ENCODE data around the gene LAMB1.

The LAMB1 gene

DNA sequence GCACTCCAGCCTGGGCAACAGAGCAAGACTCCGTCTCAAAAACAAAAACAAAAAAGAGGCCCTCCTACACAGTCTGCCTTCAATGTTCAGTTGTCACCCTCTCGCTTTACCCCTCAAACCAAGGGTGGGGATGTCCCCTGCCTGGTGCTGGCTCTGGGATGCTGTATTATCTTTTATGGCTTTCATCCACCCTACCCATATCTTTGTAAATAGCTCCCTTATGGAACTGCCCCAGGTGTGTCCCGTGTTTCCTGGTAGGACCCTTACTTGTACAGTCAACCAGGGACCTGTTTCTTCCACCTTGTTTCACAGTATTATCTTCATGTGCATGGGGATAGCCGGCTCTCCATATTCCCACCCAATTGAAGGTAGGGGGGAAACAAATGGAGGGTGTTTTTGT lies 15.7 kb upstream of the LAMB1 start:
- TF ChIP-seq, protein P1, sequence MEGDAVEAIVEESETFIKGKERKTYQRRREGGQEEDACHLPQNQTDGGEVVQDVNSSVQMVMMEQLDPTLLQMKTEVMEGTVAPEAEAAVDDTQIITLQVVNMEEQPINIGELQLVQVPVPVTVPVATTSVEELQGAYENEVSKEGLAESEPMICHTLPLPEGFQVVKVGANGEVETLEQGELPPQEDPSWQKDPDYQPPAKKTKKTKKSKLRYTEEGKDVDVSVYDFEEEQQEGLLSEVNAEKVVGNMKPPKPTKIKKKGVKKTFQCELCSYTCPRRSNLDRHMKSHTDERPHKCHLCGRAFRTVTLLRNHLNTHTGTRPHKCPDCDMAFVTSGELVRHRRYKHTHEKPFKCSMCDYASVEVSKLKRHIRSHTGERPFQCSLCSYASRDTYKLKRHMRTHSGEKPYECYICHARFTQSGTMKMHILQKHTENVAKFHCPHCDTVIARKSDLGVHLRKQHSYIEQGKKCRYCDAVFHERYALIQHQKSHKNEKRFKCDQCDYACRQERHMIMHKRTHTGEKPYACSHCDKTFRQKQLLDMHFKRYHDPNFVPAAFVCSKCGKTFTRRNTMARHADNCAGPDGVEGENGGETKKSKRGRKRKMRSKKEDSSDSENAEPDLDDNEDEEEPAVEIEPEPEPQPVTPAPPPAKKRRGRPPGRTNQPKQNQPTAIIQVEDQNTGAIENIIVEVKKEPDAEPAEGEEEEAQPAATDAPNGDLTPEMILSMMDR (IDR thresholded peaks at IDR 0.05; ENCODE audit: low read depth, low read length) = no peak
- H3K4me3 ChIP-seq (ENCODE audit: low read depth, low read length) = no peak overlapping the region

DNA sequence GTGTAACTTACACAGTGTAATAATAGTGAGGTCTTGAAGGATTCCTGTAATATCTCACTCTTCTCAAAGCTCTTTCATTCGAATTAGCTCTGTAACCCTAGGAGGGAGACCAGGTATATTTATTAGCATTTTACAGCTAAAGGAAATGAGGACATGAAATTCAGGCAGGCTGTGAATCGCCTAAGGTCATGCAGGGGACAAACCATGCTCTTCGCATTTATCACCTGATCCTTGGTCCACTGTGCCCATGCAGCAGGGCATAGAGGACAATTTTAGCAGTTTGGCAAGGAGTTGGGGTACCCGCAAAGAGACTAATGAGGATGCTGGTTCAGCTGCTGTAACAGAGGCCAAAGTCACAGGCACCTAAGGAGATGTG lies 14.8 kb upstream of the LAMB1 start:
- no peak overlapping the region for H3K4me3 ChIP-seq (ENCODE audit: low read depth, low read length)
- TF ChIP-seq, protein P1 (IDR thresholded peaks at IDR 0.05; ENCODE audit: low read depth, low read length) = no peak

DNA sequence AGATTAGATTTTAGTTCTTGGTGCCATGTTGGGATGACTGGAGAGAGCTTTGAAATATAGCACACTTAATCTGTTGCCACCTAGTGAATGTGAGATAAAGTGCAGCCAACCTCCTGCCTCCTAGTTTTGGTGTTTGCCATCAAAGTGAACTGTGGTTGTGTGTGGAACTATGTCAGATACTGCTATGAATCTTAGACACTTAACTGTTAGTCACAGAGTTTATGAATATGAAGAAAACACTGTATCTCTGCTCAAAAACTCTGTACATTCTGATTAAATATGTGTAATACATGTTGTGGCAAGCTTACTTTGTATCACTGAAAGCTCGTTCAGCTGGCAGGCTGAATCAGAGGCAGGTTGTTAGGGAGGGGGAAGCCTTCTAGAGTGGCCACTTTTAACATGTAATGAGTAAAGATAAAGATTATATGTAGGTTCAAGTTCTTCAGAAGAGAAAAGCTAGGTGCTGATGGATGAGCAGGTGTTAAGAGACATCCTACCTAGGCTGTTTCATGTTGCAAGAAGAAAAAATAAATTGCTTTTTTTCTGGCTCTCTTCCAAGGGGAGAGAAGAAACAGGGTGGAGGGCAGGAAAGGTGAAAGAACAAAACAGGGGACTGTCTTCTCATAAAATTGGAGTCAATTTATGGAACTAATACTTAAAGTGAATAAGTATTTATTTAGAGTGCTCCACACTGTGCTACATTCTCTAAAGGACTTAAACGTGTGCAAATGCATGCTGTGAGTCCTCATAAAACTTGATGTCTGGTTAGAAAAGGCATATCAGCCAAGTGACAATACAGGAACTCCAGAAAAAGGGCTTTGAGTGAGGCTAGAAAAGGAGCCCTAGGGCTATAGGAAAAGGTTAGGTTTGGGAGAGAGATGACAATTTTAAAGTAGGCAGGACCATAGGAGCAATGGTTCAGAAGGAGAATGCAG lies 14.1 kb upstream of the LAMB1 start:
- TF ChIP-seq, protein P1 (IDR thresholded peaks at IDR 0.05; ENCODE audit: low read depth, low read length) = peak; percentile 29; the same call in 1 of the 2 replicates
- no peak overlapping the region for H3K4me3 ChIP-seq (ENCODE audit: low read depth, low read length)

DNA sequence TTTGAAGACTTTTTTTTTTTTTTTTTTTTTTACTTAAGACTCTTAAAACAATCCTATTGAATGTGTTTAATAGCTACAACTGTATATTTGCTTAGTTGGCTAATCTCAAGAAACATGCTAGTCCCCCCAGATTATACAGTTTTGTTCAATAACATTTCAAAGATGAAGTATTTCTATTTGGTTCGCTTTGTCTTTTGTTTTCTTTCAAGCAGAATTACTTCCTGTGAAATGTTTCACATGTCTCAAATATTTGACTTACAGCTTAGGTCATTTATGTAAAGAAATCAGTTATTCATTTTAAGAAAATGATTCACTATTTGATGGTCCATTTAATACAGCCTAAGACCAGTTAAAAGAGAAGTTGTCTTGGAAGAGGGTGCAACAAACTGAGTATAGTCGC lies 12.8 kb upstream of the LAMB1 start:
- H3K4me3 ChIP-seq (ENCODE audit: low read depth, low read length) = no peak overlapping the region
- TF ChIP-seq, protein P1 (IDR thresholded peaks at IDR 0.05; ENCODE audit: low read depth, low read length) = no peak

DNA sequence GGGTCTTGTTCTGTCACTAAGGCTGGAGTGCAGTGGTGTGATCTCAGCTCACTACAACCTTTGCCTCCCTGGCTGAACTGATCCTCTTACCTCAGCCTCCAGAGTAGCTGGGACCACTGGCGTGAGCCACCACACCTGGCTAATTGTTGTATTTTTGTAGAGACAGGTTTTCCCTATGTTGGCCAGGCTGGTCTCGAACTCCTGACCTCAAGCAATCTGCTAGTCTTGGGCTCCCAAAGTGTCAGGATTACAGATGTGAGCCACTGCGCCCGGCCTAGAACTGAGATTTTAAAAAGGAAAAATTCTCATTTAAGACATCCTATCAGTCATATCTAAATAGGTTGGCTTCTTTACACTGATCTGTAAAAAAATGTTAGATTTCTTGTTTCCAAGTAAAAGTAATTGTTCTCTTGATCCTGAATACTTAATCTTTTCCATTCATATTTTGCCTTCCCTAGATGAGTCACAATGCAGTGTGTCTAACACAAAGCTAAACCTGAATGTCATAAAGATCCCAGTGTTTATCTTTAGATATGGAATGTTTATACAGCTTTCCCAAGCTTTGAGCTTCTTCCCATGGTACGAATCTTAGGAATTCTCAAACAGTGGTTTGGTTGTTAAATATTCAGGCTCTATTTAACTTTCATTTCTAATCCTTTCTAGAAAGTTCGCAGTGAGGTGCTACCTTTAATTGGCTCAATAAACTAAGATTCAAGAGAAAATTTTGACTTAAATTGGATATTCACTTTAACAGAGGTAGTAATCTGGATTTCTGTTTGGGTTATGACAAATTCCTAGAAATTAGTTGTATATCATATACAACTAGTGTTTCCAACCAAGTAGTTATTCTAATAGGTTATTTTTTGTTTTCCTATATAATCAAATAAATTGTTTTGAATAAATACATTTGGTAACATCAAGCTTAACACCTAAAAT lies 12.1 kb upstream of the LAMB1 start:
- TF ChIP-seq, protein P1 (IDR thresholded peaks at IDR 0.05; ENCODE audit: low read depth, low read length) = no peak
- H3K4me3 ChIP-seq (ENCODE audit: low read depth, low read length) = no peak overlapping the region

DNA sequence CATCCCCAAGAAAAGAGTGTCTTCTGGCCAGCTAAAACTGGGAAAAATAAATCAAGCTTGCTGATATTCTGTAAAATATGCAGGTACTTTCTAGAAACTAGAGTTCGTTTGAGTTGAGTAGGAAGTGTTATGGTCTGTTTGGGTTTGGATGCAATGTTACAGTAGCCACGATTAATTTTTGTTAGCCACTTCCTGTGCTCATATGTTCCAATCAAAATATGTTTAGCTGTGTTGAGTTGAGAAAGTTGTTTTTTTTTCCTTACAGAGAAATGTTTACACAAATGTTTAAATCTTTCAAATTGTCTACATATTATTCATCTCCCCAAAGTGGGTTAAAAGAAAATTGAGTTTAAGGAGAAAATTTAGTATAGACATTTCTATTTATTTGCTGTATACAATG lies 11.3 kb upstream of the LAMB1 start:
- TF ChIP-seq, protein P1 (IDR thresholded peaks at IDR 0.05; ENCODE audit: low read depth, low read length) = no peak
- no peak overlapping the region for H3K4me3 ChIP-seq (ENCODE audit: low read depth, low read length)

Measured in WI38 (cell line).